Ishikawa (cell line): ENCODE measurements around the gene POLR3E.

Source experiments
- CREB1 ChIP-seq: IDR thresholded peaks from 2 replicates; pipeline ENCODE4 v1.6.1; 2012; ENCODE audit warnings: low read depth
- EGR1 ChIP-seq: IDR thresholded peaks from 2 replicates; pipeline ENCODE4 v1.6.1; 2012
- EP300 ChIP-seq: IDR thresholded peaks from 2 replicates; pipeline ENCODE4 v1.6.1; 2012; ENCODE audit warnings: borderline replicate concordance
- FOXM1 ChIP-seq: IDR thresholded peaks from 2 replicates; pipeline ENCODE4 v1.6.1; 2012; ENCODE audit warnings: low read depth, borderline replicate concordance
- TAF1 ChIP-seq: IDR thresholded peaks from 2 replicates; pipeline ENCODE4 v1.6.1; 2012; ENCODE audit warnings: low read depth, mild to moderate bottlenecking
- TCF12 ChIP-seq: IDR thresholded peaks from 2 replicates; pipeline ENCODE4 v1.6.1; 2012; ENCODE audit warnings: low read depth
- TF ChIP-seq, protein P1 (sequence below): IDR thresholded peaks from 2 replicates; pipeline ENCODE4 v1.6.1; 2012; ENCODE audit warnings: low read depth, mild to moderate bottlenecking
- TF ChIP-seq, protein P2 (sequence below): IDR thresholded peaks from 2 replicates; pipeline ENCODE4 v1.6.1; 2012

DNA sequence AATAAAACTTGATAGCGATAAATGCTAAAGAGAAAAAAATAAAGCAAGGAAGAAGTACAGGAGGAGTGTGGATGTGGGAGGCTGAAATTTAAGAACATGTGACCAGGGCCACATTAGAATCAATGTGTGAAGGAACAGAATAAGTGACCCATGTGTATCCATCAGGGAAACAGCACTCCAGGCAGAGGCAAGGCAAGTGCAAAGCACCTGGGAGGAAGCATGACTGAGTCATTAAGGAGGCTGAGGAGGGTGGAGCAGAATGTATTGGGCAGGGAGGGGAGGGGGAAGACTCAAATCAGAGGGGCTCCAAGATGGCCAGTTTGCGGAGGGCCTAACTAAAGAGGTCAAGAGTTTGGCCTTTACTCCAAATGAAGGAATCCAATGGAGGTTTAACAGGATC lies 69.2 kb downstream of the POLR3E start:
- TF ChIP-seq, protein P1, sequence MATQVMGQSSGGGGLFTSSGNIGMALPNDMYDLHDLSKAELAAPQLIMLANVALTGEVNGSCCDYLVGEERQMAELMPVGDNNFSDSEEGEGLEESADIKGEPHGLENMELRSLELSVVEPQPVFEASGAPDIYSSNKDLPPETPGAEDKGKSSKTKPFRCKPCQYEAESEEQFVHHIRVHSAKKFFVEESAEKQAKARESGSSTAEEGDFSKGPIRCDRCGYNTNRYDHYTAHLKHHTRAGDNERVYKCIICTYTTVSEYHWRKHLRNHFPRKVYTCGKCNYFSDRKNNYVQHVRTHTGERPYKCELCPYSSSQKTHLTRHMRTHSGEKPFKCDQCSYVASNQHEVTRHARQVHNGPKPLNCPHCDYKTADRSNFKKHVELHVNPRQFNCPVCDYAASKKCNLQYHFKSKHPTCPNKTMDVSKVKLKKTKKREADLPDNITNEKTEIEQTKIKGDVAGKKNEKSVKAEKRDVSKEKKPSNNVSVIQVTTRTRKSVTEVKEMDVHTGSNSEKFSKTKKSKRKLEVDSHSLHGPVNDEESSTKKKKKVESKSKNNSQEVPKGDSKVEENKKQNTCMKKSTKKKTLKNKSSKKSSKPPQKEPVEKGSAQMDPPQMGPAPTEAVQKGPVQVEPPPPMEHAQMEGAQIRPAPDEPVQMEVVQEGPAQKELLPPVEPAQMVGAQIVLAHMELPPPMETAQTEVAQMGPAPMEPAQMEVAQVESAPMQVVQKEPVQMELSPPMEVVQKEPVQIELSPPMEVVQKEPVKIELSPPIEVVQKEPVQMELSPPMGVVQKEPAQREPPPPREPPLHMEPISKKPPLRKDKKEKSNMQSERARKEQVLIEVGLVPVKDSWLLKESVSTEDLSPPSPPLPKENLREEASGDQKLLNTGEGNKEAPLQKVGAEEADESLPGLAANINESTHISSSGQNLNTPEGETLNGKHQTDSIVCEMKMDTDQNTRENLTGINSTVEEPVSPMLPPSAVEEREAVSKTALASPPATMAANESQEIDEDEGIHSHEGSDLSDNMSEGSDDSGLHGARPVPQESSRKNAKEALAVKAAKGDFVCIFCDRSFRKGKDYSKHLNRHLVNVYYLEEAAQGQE: no peak
- TF ChIP-seq TAF1: no peak
- TF ChIP-seq EP300: no peak
- no peak for TF ChIP-seq CREB1
- no peak for TF ChIP-seq TCF12
- TF ChIP-seq, protein P2, sequence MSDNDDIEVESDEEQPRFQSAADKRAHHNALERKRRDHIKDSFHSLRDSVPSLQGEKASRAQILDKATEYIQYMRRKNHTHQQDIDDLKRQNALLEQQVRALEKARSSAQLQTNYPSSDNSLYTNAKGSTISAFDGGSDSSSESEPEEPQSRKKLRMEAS: no peak
- no peak for TF ChIP-seq EGR1
- TF ChIP-seq FOXM1: no peak
